Skeletal muscle tissue (tissue), 4 donors: ENCODE measurements around the gene RASGEF1C. TPM values are rescaled to one million over a fixed set of nuclear protein-coding genes. Genes with fewer than 3 reads are reported as not detected.

Experiments used
- H3K27ac ChIP-seq: one replicate; pipeline ENCODE4 v1.7.0; 2013; ENCODE audit warnings: mild to moderate bottlenecking, low read depth, low read length, inconsistent platforms
- H3K27me3 ChIP-seq, 3 donors: one replicate each; pipeline ENCODE4 v1.7.0; 2013; ENCODE audit warnings: low read length in 3 of 3; ENCODE audit not compliant: control insufficient read depth in 3 of 3, insufficient read depth in 3 of 3
- H3K36me3 ChIP-seq, 3 donors: one replicate each; pipeline ENCODE4 v1.7.0; 2013; ENCODE audit warnings: low read length in 3 of 3; ENCODE audit not compliant: control insufficient read depth in 3 of 3, insufficient read depth in 3 of 3
- H3K4me1 ChIP-seq, 3 donors: one replicate each; pipeline ENCODE4 v1.7.0; 2013; ENCODE audit warnings: low read length in 3 of 3, mild to moderate bottlenecking in 3 of 3; ENCODE audit not compliant: control insufficient read depth in 3 of 3, insufficient read depth in 3 of 3
- H3K4me3 ChIP-seq, 3 donors: one replicate each; pipeline ENCODE4 v1.7.0; 2013; ENCODE audit warnings: low read length in 3 of 3
- H3K9ac ChIP-seq, 3 donors: one replicate each; pipeline ENCODE4 v1.7.0; 2013; ENCODE audit warnings: low read length in 3 of 3, mild to moderate bottlenecking in 3 of 3, moderate library complexity in 2 of 3, low read depth in 1 of 3
- H3K9me3 ChIP-seq, 3 donors: one replicate each; pipeline ENCODE4 v1.7.0; 2013; ENCODE audit warnings: low read length in 3 of 3; ENCODE audit not compliant: control insufficient read depth in 3 of 3
- total RNA-seq: library from RNA; depleted of rRNA; stranded (reverse); fragments of >200 nt; gene quantifications from one replicate; pipeline ENCODE4 v1.2.3, GENCODE V29; 2014
- donor health status: Osteomylitis.

Gene RASGEF1C
- total RNA-seq, 1 donor from 2014 or later: 5.7 TPM

DNA sequence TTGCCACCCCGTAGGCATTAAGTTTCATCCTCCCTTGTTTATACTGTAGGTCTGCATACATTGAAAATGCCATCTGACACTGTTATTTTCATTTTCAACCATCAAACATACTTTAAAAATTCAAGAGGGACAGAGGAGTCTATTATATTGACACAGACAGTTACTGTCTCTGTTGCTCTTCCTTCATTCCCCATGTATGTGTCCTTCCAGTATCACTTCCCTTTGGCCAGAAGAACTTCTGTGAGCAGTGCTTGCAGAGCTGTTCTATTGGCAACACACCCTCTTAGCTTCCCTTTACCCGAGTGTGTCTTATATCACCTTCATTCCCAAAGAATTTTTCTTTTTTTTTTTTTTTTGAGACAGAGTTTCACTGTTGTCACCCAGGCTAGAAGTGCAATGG lies 42.8 kb downstream of the RASGEF1C start:
- Histone ChIP-seq H3K9me3 (no peaks in the 10 kb centered on the region), H3K9ac (no peak overlapping the region), H3K27me3 (peaks cover 7 to 22% (median 19%) of the 10 kb centered on the region in 3 donors), H3K36me3 (no peaks in the 10 kb centered on the region), H3K4me3 (no peak overlapping the region), H3K4me1 (peaks cover 0 to 4% (median 0%) of the 10 kb centered on the region in 3 donors), H3K27ac (no peak overlapping the region)

DNA sequence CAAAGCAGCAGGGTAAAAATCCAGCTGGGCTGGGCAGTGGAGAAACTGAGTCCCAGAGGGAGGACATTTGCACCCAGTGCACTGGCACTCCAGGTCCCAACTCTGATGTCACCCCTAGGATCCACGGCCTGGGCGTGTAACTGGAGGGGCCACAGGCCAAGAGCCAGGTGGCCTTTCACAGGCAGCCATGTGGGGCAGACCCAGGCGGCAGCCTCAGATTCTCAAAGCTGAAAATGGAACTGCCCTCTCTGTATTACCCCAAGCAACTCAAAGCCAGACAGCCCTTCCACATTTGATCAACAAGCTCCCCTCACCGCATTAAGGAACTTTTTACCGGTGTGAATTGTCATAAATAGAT lies 46.7 kb downstream of the RASGEF1C start:
- Histone ChIP-seq H3K4me3 (no peak overlapping the region), H3K9me3 (no peaks in the 10 kb centered on the region), H3K36me3 (no peaks in the 10 kb centered on the region), H3K27me3 (peaks cover 0 to 12% (median 9%) of the 10 kb centered on the region in 3 donors), H3K27ac (no peak overlapping the region), H3K9ac (no peak overlapping the region), H3K4me1 (no peaks in the 10 kb centered on the region)

DNA sequence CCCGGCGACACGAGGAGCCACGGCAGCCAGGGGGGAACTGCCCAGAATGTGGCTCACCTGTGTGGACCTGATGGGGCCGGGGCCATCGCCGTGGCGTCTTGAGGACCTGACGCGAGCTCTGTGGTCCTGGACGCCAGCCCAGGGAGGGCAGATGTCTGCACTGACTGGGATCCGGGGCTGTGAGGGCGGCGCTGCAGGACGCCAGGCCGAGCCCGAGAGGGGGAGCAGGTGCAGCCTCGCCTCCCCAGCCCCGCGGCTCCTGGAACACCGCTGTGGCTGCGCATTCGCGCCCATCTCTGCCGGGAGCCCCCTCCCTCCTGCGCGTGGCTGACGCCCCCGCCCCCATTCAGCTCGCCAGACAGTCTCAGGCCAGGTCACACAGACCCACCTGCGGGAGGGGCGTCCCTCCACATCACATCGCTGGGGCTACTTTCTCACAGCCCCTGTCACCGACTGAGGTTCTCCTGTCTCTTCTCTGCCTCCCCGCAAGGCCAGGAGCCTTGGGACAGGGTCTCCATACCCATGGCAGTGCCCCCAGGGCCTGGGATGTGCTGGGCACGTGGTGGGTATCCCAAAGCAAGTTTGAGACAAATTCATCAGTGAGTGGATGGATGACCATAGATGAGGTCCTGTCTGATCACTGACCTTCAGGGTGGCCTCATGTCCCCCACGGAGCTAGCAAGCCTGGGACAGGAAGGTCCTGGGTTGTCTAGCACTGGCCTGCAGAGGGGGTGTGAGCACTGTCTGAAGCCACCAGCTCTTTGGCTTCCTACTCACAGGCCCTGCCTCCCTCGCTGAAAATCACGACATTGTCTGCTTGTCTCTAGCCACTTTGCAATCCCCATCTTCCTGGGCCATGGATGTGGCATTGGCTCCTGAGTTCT lies 47.3 kb downstream of the RASGEF1C start:
- H3K9ac ChIP-seq: no peak overlapping the region
- no peak overlapping the region for H3K4me3 ChIP-seq
- no peaks in the 10 kb centered on the region for H3K9me3 ChIP-seq
- H3K27ac ChIP-seq: no peak overlapping the region
- no peaks in the 10 kb centered on the region for H3K4me1 ChIP-seq
- no peaks in the 10 kb centered on the region for H3K36me3 ChIP-seq
- peaks cover 0 to 12% (median 9%) of the 10 kb centered on the region in 3 donors for H3K27me3 ChIP-seq

DNA sequence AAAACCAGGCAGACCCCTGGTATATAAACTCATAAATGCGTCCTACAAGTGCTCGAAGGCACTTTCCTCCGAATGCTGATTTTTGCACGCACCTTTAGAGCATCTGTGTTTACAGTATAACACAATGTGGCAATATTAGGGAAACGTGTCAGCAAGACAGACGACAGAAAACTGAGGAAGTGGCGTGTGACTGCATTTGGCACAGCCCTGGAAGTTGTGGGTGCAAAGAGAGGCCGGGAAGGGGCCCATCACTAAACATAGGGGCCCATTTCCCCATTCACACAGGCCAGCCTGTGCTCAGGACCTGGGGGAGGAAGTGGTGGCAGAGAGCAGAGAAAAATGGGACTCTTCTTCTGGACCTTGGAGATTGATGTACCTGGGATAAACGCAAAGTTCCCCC lies 48.2 kb downstream of the RASGEF1C start:
- Histone ChIP-seq H3K9ac (no peak overlapping the region), H3K27ac (no peak overlapping the region), H3K36me3 (no peaks in the 10 kb centered on the region)

DNA sequence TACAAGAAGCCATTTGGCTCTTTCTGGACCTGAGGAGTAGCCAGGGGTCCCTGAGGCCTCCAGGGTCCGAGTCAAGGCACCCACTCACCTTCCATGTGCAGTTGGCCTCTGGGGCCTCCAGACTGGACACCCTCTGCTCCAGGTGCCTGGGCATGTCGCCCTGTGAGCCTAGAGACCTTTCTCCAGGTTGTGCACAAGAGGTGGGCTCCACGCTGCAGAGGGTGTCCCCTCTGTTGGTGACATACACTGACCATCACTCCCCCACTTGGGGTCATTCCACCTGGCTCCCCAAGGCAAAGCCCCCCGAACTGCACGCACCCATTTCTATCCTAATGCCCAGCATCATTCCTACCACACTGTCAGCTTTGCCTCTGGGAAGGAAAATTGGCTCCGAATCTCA lies 48.8 kb downstream of the RASGEF1C start:
- H3K9me3 ChIP-seq: no peaks in the 10 kb centered on the region
- H3K9ac ChIP-seq: no peak overlapping the region
- no peaks in the 10 kb centered on the region for H3K36me3 ChIP-seq
- H3K27ac ChIP-seq: no peak overlapping the region
- peaks cover 0 to 16% (median 9%) of the 10 kb centered on the region in 3 donors for H3K27me3 ChIP-seq
- no peak overlapping the region for H3K4me3 ChIP-seq
- H3K4me1 ChIP-seq: peaks cover 0 to 2% (median 0%) of the 10 kb centered on the region in 3 donors

More for the DNA sequence above, 48.2 kb downstream of the RASGEF1C start:
- Histone ChIP-seq H3K4me1 (no peaks in the 10 kb centered on the region), H3K9me3 (no peaks in the 10 kb centered on the region), H3K4me3 (no peak overlapping the region), H3K27me3 (peaks cover 0 to 16% (median 9%) of the 10 kb centered on the region in 3 donors)

GRCh38 chr5:180159756-180160155 lies 49.3 kb downstream of the RASGEF1C start:
- no peaks in the 10 kb centered on the region for H3K36me3 ChIP-seq

DNA sequence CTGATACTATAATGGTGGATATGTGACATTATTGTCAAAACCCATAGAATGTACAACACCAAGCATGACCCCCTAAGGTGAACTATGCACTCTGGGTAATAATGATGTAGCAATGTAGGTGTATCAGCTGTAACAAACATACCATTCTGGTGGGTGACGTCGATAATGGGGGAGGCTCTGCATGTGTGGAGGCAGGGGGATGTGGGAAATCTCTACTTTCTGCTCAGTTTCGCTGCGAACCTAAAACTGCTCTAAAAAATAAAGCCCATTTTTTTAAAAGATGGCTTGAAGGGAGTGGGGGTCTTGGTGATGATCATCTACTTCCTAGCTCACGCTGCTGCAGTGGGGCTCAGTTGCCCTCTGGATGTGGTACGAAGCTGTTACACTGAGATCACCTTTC lies 51.1 kb downstream of the RASGEF1C start:
- H3K9me3 ChIP-seq: no peaks in the 10 kb centered on the region
- peaks cover 0 to 16% (median 9%) of the 10 kb centered on the region in 3 donors for H3K27me3 ChIP-seq
- H3K27ac ChIP-seq: no peak overlapping the region

More at GRCh38 chr5:180159756-180160155, 49.3 kb downstream of the RASGEF1C start:
- Histone ChIP-seq H3K9ac (no peak overlapping the region), H3K27ac (no peak overlapping the region), H3K27me3 (peaks cover 0 to 16% (median 9%) of the 10 kb centered on the region in 3 donors), H3K4me1 (peaks cover 0 to 3% (median 0%) of the 10 kb centered on the region in 3 donors), H3K9me3 (no peaks in the 10 kb centered on the region), H3K4me3 (no peak overlapping the region)

GRCh38 chr5:180156141-180156540 lies 52.9 kb downstream of the RASGEF1C start:
- Histone ChIP-seq H3K27me3 (peaks cover 0 to 10% (median 3%) of the 10 kb centered on the region in 3 donors), H3K36me3 (no peaks in the 10 kb centered on the region), H3K9me3 (no peaks in the 10 kb centered on the region), H3K27ac (no peak overlapping the region), H3K4me1 (peaks cover 0 to 3% (median 0%) of the 10 kb centered on the region in 3 donors), H3K9ac (no peak overlapping the region), H3K4me3 (no peak overlapping the region)

More for the DNA sequence above, 51.1 kb downstream of the RASGEF1C start:
- H3K36me3 ChIP-seq: no peaks in the 10 kb centered on the region
- H3K4me1 ChIP-seq: peaks cover 0 to 3% (median 0%) of the 10 kb centered on the region in 3 donors
- no peak overlapping the region for H3K4me3 ChIP-seq
- no peak overlapping the region for H3K9ac ChIP-seq

GRCh38 chr5:180155365-180155926 lies 53.6 kb downstream of the RASGEF1C start:
- Histone ChIP-seq H3K27me3 (peaks cover 0 to 10% (median 3%) of the 10 kb centered on the region in 3 donors), H3K9me3 (no peaks in the 10 kb centered on the region), H3K27ac (no peak overlapping the region), H3K4me1 (peaks cover 0 to 3% (median 0%) of the 10 kb centered on the region in 3 donors), H3K4me3 (no peak overlapping the region), H3K9ac (no peak overlapping the region), H3K36me3 (no peaks in the 10 kb centered on the region)

DNA sequence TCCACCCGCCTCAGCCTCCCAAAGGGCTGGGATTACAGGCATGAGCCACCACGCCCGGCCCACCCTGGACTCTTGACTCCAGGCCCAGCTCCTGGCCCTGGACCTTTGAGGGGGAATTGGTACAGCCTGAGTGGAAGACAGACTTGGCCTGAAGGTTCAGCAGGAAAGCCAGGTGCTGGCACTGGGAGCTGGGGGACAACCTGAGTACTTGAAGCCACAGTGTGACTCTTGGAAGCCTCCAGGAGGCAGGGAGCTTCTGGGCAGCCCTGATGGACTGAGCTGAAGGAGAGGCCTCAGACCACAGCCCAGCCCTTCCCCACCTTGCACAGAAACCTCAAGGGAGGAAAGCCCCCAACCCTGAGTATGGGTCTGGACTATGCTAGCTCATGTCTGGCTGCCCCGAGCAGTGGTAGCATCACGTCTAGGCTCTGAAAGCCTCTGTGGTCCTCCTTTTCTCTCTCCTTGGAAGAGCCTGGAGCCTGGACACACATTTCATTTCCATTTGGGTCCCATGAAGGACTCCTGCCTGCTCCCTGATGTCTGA lies 54.1 kb downstream of the RASGEF1C start:
- Histone ChIP-seq H3K36me3 (no peaks in the 10 kb centered on the region), H3K4me3 (no peak overlapping the region), H3K9me3 (no peaks in the 10 kb centered on the region), H3K27me3 (peaks cover 0 to 5% (median 3%) of the 10 kb centered on the region in 3 donors), H3K9ac (no peak overlapping the region), H3K27ac (no peak overlapping the region), H3K4me1 (peaks cover 0 to 3% (median 0%) of the 10 kb centered on the region in 3 donors)
